Body of pancreas (tissue), 4 donors: ENCODE data around the gene DSG1.

ENCODE experiments used
- POLR2A ChIP-seq, 3 donors: fragments of 450-650 bp; IDR thresholded peaks; one replicate each; pipeline ENCODE4 v1.6.1; 2016; ENCODE audit warnings: antibody characterized with exemption in 3 of 3, mild to moderate bottlenecking in 2 of 3
- TF ChIP-seq, protein P1 (sequence below), 7 experiments: fragments of 450-650 bp in 4 of 7; fragments of 200-600 bp in 3 of 7; sonication (generic) in 3 of 7; IDR thresholded peaks; one replicate each; pipeline ENCODE4 v1.5.1; 2016 to 2019; ENCODE audit warnings: antibody characterized with exemption in 7 of 7

DNA sequence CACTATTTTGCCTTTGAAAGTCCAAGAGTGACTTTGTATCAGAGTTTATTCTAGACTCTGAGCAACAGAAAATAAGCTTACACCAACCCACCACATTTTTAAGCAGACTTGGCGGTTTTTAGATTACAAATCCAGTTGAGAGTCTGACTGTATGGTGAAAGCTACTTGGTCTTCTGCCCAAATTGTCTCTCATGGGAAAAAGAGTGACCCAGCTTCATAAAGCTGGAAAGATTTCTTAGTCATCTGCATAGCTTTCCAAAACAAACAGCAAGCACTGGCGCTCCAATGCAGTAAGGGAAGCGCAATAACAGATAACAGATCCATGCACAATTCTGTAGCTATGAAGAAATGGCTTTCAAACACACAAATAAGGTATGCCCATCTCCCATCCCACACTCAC is 7.1 kb downstream of the DSG1 start:
- TF ChIP-seq POLR2A (IDR thresholded peaks at IDR 0.05), result no peak
- TF ChIP-seq, protein P1, sequence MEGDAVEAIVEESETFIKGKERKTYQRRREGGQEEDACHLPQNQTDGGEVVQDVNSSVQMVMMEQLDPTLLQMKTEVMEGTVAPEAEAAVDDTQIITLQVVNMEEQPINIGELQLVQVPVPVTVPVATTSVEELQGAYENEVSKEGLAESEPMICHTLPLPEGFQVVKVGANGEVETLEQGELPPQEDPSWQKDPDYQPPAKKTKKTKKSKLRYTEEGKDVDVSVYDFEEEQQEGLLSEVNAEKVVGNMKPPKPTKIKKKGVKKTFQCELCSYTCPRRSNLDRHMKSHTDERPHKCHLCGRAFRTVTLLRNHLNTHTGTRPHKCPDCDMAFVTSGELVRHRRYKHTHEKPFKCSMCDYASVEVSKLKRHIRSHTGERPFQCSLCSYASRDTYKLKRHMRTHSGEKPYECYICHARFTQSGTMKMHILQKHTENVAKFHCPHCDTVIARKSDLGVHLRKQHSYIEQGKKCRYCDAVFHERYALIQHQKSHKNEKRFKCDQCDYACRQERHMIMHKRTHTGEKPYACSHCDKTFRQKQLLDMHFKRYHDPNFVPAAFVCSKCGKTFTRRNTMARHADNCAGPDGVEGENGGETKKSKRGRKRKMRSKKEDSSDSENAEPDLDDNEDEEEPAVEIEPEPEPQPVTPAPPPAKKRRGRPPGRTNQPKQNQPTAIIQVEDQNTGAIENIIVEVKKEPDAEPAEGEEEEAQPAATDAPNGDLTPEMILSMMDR (IDR thresholded peaks at IDR 0.05), result no peak
